Body of pancreas (tissue), 4 donors: ENCODE measurements around the gene ARPIN. TPM values are rescaled to one million over a fixed set of nuclear protein-coding genes. Genes with fewer than 3 reads are reported as not detected.

ENCODE experiments used
- ATAC-seq: fragments of 150-250 bp; one replicate; pipeline ENCODE4 v1.9.1; 2016
- DNase-seq, 4 donors: peaks; one replicate each; pipeline ENCODE4 v3.0.0-alpha.2; 2019
- H3K27ac ChIP-seq, 4 donors: fragments of 200-600 bp; sonication (generic); 1 replicate in 3 of 4; 2 replicates in 1 of 4; pipeline versions ENCODE4 v1.5.1 to v1.6.1; 2016 to 2019; ENCODE audit warnings: mild to moderate bottlenecking in 1 of 4, mixed read lengths in 1 of 4, moderate library complexity in 1 of 4
- H3K27me3 ChIP-seq, 2 donors: fragments of 200-600 bp; sonication (generic); one replicate each; pipeline ENCODE4 v1.6.0; 2016; ENCODE audit warnings: mild to moderate bottlenecking in 1 of 2
- H3K36me3 ChIP-seq, 2 donors: fragments of 200-600 bp; sonication (generic); replicated peaks in 1 of 2; 2 replicates each; pipeline ENCODE4 v1.5.1; 2016; ENCODE audit warnings: low read depth in 2 of 2; ENCODE audit not compliant: insufficient read depth in 1 of 2
- H3K4me1 ChIP-seq: fragments of 200-600 bp; sonication (generic); one replicate; pipeline ENCODE4 v1.6.0; 2016
- H3K4me3 ChIP-seq, 2 donors: fragments of 200-600 bp; sonication (generic); 1 replicate in 1 of 2; 2 replicates in 1 of 2; pipeline ENCODE4 v1.5.1; 2016 to 2019
- H3K9me3 ChIP-seq, 3 donors: fragments of 200-600 bp; sonication (generic); 1 replicate in 2 of 3; 2 replicates in 1 of 3; pipeline ENCODE4 v1.5.1; 2016
- POLR2A ChIP-seq, 3 donors: fragments of 450-650 bp; IDR thresholded peaks; one replicate each; pipeline ENCODE4 v1.6.1; 2016; ENCODE audit warnings: antibody characterized with exemption in 3 of 3, mild to moderate bottlenecking in 2 of 3
- WGBS, 2 donors: methylation state at CpG; one replicate each; pipeline ENCODE4 v1.1.5; 2017; 5-methylcytosine and 5-hydroxymethylcytosine counted together
- intact Hi-C: fragments of 100-400 bp; cut with DNase I; formaldehyde crosslinking; loops from one replicate; pipeline ENCODE4 v1.15.1; 2023
- total RNA-seq, 2 donors: library from RNA; depleted of rRNA; stranded (reverse); fragments of >200 nt; gene quantifications; one replicate each; pipeline ENCODE4 v1.1.0, GENCODE V29; 2016
- TF ChIP-seq, protein P1 (sequence below), 7 experiments: fragments of 450-650 bp in 4 of 7; fragments of 200-600 bp in 3 of 7; sonication (generic) in 3 of 7; IDR thresholded peaks; one replicate each; pipeline ENCODE4 v1.5.1; 2016 to 2019; ENCODE audit warnings: antibody characterized with exemption in 7 of 7

ARPIN gene
- total RNA-seq, 2 donors from 2014 or later, result 23.1 to 40.5 TPM

DNA sequence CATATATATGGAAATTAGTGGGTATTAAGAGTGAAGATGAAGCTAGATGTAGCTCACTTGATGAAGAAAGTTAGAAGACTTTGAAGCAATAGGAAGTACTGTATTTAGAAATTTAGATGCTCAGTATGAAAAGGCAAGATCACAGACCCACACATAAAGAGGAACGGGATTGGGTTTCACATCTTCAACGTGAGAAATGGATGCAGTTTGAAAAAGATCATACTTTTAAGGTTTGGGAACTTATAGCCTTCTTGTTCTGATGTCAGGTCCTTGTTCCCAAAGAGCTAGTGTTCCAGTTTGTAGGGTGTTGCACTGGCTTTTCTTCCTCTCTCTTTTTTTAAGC, 35.7 kb downstream of the ARPIN start:
- WGBS, 2 donors, result 67 to 87% methylated on average over 2 of the region's 2 CpGs
- intact Hi-C loops, result loop anchor here (5.0 kb wide), 1 partner anchor 115 kb away; no protein-coding TSS in a partner anchor
- H3K4me1 ChIP-seq, result peaks cover 27% of the 10 kb centered on the region
- DNase-seq (no peak), ATAC-seq (no peak)
- no peak overlapping the region for H3K27ac ChIP-seq
- peaks cover 0 to 10% of the 10 kb centered on the region in 2 donors for H3K36me3 ChIP-seq
- no peaks in the 10 kb centered on the region for H3K27me3 ChIP-seq
- TF ChIP-seq POLR2A (IDR thresholded peaks at IDR 0.05), result no peak
- TF ChIP-seq, protein P1, sequence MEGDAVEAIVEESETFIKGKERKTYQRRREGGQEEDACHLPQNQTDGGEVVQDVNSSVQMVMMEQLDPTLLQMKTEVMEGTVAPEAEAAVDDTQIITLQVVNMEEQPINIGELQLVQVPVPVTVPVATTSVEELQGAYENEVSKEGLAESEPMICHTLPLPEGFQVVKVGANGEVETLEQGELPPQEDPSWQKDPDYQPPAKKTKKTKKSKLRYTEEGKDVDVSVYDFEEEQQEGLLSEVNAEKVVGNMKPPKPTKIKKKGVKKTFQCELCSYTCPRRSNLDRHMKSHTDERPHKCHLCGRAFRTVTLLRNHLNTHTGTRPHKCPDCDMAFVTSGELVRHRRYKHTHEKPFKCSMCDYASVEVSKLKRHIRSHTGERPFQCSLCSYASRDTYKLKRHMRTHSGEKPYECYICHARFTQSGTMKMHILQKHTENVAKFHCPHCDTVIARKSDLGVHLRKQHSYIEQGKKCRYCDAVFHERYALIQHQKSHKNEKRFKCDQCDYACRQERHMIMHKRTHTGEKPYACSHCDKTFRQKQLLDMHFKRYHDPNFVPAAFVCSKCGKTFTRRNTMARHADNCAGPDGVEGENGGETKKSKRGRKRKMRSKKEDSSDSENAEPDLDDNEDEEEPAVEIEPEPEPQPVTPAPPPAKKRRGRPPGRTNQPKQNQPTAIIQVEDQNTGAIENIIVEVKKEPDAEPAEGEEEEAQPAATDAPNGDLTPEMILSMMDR (IDR thresholded peaks at IDR 0.05), result no peak
- no peak overlapping the region for H3K4me3 ChIP-seq
- no peaks in the 10 kb centered on the region for H3K9me3 ChIP-seq

GRCh38 chr15:89876396-89877082, 36.2 kb downstream of the ARPIN start:
- H3K9me3 ChIP-seq, result no peaks in the 10 kb centered on the region
- peaks cover 30% of the 10 kb centered on the region for H3K4me1 ChIP-seq
- H3K27me3 ChIP-seq, result no peaks in the 10 kb centered on the region
- no peak for DNase-seq
- intact Hi-C loops, result loop anchor here (5.0 kb wide), 1 partner anchor 114 kb away; no protein-coding TSS in a partner anchor
- no peak for TF ChIP-seq POLR2A (IDR thresholded peaks at IDR 0.05)
- TF ChIP-seq, protein P1 (IDR thresholded peaks at IDR 0.05), result no peak
- H3K4me3 ChIP-seq, result no peak overlapping the region
- peak overlapping the region in 1 of 4 donors; percentile 26 for H3K27ac ChIP-seq
- ATAC-seq, result no peak
- H3K36me3 ChIP-seq, result peaks cover 0 to 10% of the 10 kb centered on the region in 2 donors
- WGBS, 2 donors, result 80% methylated on average over 4 of the region's 4 CpGs

DNA sequence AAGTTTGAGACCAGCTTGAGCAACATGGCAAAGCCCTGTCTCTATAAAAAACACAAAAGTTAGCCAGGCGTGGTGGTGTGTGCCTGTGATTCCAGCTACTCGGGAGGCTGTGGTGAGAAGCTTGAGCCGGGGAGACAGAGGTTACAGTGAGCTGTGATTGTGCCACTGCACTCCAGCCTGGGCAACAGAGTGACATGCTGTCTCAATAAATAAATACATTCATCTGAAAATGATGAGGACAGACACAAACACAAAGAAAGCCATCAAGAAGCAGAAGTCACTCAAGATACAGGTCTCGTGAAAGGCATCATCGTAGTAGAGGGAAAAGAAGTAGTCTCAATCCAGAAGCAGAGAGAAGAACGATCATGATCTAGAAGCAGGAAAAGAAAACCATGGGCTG, 37.0 kb downstream of the ARPIN start:
- intact Hi-C loops, result loop anchor here (5.0 kb wide), 1 partner anchor 113 kb away; no protein-coding TSS in a partner anchor
- Histone ChIP-seq H3K4me1 (peaks cover 38% of the 10 kb centered on the region), H3K27ac (peak overlapping the region in 2 of 4 donors; percentile 6 to 10), H3K9me3 (no peaks in the 10 kb centered on the region), H3K4me3 (no peak overlapping the region), H3K27me3 (no peaks in the 10 kb centered on the region), H3K36me3 (peaks cover 0 to 8% of the 10 kb centered on the region in 2 donors)
- no peak for TF ChIP-seq POLR2A (IDR thresholded peaks at IDR 0.05)
- TF ChIP-seq, protein P1 (IDR thresholded peaks at IDR 0.05), result no peak
- DNase-seq, result no peak
- 91% methylated on average over 6 of the region's 6 CpGs for WGBS, 2 donors
- no peak for ATAC-seq

GRCh38 chr15:89874926-89875564, 37.7 kb downstream of the ARPIN start:
- no peaks in the 10 kb centered on the region for H3K9me3 ChIP-seq
- H3K36me3 ChIP-seq, result peaks cover 0 to 8% of the 10 kb centered on the region in 2 donors
- DNase-seq, result peak; percentile 87 to 93 (median 88)
- WGBS, 2 donors, result 10 to 13% methylated on average over 10 of the region's 10 CpGs
- peak overlapping the region in 3 of 4 donors; percentile 6 to 54 (median 38) for H3K27ac ChIP-seq
- TF ChIP-seq POLR2A (IDR thresholded peaks at IDR 0.05), result no peak
- TF ChIP-seq, protein P1 (IDR thresholded peaks at IDR 0.05), result peak; percentile 79 to 94 (median 93)
- no peak overlapping the region for H3K4me3 ChIP-seq
- H3K27me3 ChIP-seq, result no peaks in the 10 kb centered on the region
- intact Hi-C loops, result loop anchor here (5.0 kb wide), 1 partner anchor 113 kb away; no protein-coding TSS in a partner anchor
- H3K4me1 ChIP-seq, result peaks cover 45% of the 10 kb centered on the region
- peak; percentile 88 for ATAC-seq
